HG03280 (cell line): ENCODE data around the gene DCDC2.
"Not testable (repeated sequence)": the region's sequence is repeated elsewhere in the genome, so short reads cannot be mapped to it uniquely, and the experiment has no call there.

ENCODE experiments used
- ATAC-seq: cut with Tn5 transposase; IDR thresholded peaks from one replicate; pipeline ENCODE4 v1.9.1; 2021; ENCODE audit warnings: mild to moderate bottlenecking, moderate library complexity; ENCODE audit not compliant: unreplicated experiment

The DCDC2 gene

DNA sequence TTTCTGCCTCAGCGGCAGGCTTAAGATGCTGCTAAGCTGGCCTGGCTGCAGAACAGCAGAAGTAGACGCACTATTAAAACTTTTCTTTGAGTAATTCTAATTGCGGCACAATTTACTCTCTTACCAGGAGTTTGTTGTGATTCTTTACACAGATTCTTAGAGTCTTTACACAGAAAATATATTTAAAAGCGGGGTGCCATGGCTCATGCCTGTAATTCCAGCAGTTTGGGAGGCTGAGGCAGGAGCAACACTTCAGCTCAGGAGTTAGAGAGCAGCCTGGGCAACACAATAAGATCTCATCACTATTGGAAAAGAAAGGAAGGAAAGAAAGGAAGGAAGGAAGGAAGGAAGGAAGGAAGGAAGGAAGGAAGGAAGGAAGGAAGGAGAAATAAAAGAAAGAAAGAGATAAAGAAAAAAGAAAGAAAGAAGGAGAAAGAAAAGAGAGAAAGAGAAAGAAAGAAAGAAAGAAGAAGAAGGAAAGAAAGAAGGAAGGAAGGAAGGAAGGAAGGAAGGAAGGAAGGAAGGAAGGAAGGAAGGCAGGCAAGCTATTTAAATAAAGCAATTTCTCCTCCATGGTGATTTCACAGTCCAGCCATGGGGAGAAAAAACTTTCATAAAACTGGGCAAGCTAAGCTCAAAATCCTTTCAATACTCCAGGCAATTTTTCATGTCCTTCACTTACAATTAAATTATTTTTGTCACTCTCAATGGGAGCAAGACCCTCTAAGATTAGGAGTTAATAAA lies 23.8 kb upstream of the DCDC2 start:
- no peak for ATAC-seq

DNA sequence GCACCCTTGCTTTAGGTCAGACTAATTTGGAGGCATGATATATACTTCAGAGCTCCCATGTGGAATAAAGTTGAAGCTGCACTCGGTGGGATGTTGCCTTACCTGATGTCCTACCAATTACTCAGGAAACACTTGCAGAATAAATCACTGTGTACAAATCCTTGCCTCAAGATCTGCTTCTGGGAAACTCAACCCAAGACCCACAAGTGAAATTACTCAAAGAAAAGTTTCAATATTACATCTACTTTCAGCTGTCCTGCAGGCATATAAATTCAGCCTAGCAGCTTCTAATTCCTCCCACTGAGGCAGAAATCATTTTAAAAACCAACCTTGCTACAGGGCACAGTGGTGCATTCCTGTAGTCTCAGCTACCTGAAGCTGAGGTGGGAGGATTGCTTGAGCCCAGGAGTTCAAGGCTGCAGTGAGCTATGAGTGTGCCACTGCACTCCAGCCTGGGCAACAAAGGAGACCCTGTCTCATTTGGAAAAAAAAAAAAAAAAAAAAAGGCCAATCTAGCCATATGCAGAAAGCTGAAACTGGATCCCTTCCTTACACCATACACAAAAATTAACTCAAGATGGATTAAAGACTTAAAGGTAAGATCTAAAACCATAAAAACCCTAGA lies 20.7 kb upstream of the DCDC2 start:
- no peak for ATAC-seq

DNA sequence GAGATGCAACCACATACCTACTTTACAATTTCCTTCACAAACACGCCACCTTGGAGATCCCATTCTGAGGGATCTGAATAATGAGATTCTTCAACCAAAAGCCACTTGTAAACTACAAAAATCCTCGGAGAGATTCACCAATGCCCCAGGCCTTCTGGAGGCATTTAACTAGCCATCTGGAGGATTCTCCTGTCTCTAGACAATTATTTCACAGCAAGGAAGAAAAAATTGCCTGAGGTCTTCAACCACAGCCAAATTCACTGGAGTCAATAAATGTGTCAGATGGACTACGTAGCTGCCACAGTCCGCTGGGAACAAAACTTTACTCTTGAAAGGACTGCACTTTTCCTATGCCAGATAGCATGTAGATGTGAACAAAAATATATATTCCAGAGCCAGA lies 19.0 kb upstream of the DCDC2 start:
- no peak for ATAC-seq

DNA sequence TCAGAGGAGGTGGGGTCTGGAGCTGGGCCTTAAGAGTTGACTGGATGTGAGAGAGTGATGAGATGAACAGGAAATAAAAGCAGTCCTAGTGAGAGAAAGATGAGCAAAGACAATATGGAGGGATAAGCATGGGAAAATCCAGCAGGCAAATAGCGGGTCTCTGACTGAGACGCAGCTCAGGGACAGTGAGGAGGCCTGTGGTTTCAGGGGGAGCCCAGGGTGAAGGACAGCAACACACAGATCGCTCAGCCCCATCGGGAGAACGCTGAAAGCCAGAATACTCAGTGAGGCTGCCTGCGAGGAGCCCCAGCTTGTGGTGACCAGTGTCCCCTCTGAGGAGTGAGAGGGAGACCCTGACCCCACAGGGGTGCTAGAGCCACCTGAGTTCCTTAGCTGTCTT lies 16.8 kb upstream of the DCDC2 start:
- no peak for ATAC-seq

DNA sequence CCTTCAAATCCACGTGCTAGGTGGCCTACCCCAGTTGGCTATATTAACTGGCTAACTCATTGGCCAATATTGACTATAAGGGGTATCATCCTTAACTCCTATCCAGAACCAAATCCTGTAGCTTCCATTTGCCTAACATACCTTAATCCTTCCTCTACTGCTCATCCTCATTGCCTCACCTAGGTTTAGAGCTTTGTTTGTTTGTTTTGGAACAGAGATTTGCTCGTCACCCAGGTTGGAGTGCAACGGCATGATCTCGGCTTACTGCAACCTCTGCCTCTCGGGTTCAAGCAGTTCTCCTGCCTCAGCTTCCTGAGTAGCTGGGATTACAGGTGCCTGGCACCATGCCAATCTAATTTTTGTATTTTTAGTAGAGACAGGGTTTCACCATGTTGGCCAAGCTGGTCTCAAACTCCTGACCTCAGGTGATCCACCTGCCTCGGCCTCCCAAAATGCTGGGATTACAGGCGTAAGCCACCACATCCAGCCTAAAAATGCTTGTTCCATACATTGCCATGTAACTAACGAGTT lies 7.3 kb upstream of the DCDC2 start:
- not testable (repeated sequence) for ATAC-seq

DNA sequence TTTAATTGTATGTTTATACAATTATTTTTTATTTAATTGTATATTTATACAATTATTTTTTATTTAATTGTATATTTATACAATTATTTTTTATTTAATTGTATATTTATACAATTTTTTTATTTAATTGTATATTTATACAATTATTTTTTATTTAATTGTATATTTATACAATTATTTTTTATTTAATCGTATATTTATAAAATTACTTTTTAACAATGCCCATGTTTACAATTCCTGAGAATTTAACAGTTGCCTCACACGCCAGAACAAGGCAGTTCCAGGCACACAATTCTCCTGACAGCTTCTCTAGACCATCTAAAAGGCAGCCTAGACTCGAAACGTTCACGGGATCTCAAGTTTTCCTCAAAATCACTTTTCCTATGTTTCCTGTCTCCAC lies 4.5 kb upstream of the DCDC2 start:
- not testable (repeated sequence) for ATAC-seq

DNA sequence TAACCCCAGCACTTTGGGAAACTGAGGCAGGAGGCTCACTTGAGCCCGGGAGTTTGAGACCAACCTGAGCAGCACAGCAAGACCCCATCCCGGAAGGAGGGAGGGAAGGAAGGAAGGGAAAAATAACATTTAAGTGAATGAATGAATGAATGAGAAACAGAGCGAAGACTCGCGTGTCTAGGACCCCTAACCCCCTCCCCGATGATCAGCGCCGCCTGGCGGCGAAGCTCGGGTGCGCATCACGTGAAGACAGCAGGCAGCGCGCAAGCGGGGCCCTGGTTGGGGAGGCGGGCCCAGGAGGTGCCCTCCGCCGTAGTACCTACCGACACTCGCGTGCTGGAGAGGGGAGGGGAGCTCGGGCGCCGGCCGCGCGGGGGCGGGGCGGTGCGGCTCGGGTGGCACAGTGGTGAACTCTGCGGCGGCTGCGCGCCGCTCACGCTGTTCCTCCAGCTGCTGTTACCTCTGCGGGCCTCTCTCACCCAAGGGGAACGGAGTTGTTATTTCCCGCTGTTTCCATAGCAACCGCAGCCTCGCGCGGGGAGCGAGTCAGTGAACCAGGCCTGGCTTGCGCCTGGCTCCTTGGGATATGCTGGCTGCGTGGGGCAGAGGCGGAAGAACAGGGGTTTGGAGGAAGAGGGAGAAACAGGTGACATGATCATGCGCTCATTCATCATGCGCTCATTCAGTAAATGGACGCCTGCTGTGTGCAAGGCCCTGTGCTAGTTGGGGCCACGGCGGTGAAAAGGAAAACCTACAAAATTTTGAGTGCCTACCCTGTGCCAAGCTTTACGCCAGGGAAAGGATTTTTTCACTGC lies 2.0 kb upstream of the DCDC2 start:
- ATAC-seq: peak; percentile 79

DNA sequence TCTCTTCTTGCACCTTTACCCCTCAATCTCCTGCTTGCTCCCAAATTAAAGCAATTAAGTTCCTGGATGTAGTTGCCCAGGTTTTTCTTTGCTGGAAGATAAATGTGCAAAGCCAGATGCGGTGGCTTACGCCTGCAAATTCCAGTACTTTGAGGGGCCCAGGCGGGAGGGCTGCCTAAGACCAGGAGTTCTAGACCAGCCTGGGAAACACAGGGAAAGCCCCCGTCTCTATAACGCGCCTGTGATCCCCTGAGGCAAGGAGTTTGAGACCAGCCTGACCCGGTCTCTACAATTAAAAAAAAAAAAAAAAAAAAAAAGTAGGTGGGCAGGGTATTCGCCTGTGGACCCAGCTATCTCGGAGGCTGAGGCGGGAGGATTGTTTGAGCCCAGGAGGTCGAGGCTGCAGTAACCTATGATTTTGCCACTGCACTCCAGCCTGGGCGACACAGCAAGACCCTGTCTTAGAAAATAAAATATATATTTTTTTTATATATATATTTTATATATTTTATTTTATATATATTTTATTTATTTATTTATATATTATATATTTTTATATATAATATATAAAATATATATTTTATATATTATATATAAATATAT lies 461 bp upstream of the DCDC2 start:
- ATAC-seq: no peak

DNA sequence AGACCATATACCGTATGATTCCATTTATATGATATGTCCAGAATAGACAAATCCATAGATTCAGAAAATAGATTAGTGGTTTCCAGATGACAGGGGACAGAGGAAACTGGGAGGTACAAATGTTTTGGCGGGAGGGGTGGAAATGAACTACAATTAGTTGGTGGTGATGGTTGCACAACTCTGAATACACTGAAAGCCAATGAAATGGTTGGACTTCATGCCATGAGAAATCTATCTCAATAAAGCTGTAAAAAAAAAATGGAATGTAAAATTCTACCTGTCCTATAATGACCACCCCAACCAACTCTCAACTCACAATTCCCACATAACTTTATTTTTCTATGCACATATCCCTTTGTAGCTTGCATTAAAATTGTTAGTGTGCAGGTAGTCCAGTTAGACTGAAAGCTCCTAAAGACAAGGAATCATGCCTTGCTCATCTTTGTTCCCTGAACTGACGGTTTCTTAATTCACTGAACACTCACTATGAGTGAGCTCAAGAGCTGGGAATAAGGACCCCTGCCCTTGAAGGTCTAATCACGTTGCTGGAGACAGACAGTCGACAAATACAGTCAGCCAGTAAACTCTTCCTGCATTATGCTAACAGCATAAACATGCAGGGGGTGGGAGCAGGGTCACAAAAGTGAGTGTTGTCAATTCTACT lies 1.4 kb downstream of the DCDC2 start:
- ATAC-seq: no peak

DNA sequence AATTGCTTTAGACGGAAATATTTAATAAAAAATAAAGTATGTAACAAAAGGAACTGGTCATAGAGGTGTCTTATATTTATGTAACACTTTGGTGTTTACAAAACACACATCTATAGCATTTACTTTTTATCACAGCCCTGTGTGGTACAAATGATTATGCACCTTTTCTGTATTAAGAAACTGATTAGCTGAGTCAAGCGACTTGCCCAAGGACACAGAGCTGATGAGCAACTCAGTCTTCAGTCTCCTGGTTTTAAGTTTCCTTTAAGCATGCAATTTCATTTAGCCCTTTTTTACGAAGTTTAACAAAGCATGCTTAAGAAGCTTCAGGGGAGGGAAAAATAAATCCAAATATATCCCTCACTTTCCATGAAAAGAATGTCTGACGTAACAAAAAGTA lies 2.5 kb downstream of the DCDC2 start:
- ATAC-seq: no peak

DNA sequence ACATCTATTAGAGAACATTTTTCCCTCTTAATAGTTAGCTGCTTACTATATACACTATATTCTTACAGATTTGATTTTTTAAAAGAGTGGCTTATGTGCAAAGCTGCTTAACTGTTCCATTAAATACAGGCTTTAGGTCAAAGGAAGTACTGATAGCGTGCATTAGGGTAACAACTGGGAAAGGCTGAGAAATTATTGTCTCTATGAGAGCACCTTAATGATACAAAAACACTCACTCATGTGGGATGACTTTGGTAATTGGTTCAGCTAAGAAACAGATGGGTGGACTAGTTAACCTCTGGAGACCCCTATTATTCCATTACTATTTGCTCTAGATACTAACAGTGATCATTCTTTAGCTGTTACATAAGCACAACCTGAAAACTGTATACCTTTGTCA lies 4.0 kb downstream of the DCDC2 start:
- no peak for ATAC-seq

DNA sequence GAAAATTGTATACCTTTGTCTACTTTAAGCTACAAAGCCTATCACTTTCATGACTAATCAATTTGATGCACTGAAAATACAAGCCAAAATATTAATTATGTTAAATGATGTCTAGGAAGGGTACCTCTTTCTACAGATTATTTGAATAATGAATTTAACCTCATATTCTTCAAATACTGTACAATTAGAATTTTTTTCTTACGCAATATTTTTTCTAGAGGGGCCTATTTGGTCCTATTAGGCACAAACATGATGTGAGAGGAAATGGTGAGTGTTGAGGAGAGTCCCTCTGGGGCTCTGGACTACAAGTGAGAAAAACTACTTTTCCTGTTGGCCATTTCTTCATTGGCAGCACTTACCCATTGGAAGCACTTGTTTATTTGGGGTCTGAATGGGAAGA lies 5.4 kb downstream of the DCDC2 start:
- no peak for ATAC-seq

DNA sequence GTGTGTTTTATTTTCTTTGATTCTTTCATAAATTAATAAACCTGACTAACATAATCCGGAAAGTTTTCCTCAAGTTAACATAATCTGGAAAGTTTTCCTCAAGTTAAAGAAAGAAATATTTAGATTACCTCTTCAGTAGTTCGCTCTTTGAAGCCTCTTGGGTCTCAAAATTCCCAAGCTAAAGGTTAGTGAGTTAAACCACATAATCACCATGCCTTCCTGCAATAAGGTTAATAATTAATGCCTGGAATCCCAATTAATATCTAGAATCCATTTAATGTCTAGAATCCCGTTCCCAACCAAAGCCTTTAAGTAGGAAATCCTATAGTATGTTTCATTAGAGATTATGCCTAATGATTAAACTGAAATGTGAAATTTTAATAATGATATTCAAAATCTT lies 12.9 kb downstream of the DCDC2 start:
- no peak for ATAC-seq

DNA sequence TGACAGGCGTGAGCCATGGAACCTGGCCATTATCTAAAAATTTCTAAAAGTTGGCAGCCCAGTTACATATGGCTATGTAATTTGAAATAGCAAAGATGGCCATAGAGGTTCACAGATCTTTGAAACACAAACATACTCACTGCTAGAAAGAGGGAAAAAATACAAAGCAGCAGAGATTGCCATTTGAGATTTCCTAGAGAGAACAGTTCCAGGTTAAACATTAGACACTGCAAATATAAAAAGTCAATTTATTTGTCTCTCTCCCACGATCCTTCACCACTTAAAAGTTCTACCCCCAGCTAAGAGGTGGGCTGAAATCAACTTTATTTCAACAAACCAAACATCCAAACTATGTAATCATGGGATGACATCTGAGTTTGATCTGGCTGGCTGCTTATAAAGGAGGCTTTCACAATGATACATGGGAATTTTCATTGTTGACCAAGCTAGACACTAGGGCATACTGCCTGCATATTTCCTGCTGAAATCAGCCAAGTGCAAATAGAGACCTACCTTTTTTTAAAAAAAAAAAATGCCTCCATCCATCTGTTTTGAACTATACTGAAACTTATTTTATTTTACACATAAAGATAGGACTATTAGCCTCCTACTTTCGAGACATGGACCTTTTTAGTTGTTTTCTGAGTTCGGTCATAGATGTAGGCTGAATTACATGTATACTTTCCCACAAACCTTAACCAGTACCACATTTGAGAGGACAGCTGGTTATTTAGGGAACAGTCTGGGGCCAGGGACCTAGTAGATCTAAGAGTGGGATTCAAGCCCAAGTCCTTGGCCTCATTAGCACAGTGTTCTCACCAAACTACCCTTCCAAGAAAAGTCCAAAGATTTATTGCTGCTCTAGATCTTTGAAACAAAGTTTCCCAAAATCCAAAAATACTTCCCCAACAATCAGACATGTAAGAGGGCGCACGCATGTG lies 16.6 kb downstream of the DCDC2 start:
- no peak for ATAC-seq

DNA sequence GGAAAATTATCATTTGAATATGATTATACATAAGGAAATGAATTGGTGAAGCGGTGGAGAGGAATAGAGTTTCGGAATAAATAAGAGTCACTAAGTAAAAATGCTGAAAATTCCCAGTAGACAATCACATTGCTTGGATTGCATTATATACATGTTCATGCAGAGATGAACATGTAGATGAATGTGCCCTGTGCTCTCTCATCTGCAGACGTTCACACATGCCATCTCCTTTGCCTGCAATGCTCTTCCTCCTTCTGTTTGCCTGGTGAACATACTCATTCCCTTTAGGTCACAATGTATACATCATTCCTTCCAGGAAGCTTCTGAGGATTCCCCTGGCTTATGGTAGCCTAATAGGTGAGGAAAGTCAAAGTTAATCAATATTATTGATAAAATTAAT lies 17.9 kb downstream of the DCDC2 start:
- ATAC-seq: no peak

DNA sequence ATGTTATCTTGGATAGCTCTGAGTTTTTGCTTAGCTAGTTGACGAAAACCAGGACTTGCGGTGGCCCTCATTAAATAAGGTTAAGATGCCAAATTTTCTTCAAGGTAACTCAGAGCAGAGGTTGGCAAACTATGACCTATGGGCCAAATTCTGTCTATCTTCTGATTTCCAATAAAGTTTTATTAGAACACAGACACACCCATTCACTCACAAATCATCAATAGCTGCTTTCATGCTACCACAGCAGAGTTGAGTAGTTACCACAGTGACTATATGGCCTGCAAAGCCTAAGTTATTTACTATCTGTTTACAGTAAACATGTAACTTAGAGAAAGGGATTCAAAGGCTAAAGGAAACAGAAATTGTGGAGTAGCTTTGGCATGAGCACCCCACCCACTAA lies 23.6 kb downstream of the DCDC2 start:
- no peak for ATAC-seq

DNA sequence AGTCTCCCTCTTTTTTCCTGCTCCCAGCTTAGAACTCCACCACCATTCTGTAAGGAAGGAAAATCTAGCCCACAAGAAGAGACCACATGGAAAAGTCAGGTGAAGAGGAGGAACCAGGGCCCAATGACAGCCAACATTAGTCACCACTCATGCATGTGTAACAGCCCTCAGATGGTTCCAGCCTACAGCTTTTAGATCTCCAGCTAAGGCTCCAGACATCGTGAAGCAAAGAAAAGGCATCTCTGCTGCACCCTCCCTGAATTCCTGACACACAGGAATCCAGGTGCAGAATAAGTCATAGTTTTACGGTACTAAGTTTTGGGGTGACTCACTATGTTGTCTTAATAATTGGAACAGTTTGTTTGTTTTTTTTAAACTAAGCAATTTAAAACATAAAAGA lies 25.5 kb downstream of the DCDC2 start:
- ATAC-seq: no peak

DNA sequence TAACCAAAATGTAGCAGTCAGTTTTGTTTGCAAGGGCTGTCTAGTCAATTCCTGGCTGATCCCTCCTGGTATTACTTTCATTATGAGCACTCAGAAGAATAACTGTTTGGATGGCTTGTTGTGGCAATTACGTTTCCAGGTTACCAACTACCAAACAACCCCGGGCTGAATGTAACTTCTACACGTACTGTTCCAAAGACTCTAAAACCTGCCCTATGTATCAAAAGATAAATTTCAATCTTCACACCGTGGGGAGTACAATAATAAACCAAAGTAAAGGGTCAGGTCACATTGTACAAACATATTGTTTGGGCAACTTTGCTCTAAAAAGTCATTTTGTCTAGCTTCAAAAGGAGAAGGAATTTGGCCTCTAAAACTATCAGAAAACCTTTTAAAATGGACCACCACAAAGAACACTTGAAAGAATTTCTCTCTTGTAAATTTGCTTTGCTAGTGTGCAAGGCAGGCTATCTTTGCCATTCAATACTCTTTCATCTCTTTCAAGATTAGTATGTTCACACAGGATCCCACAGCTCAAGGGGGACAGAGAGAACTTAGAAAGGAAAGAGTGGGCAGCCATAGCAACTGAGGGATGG lies 27.6 kb downstream of the DCDC2 start:
- ATAC-seq: no peak

DNA sequence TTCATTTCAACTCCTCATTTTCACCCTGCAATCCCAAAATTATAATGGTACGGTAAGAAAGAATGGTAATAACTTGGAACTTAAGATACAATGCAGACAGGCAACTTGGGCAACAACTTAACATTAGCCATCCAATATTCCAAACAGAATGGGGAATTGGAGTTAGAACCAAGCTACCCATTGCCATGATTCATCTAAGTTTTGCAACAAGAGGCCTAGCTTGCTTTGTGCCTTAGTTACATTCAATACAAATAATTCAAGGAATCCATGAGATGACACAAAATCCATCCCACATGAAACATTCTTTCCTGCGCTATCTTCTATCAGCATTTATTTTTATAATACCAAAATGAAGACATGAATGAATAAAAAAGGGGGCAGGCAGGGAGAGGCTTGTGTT lies 28.4 kb downstream of the DCDC2 start:
- no peak for ATAC-seq
